Uterus (tissue), 4 donors: Measurements from ENCODE around the gene PLXNA4. TPM values are rescaled to one million over a fixed set of nuclear protein-coding genes. Genes with fewer than 3 reads are reported as not detected.

Experiments used
- DNase-seq, 2 donors: peaks; one replicate each; pipeline ENCODE4 v3.0.0-alpha.2; 2019 to 2020
- H3K27ac ChIP-seq, 2 donors: fragments of 200-600 bp; sonication (generic); 1 replicate in 1 of 2; 2 replicates in 1 of 2; pipeline ENCODE4 v1.5.1; 2016 to 2018
- H3K27me3 ChIP-seq, 2 donors: fragments of 200-600 bp; sonication (generic); one replicate each; pipeline ENCODE4 v1.5.1; 2018 to 2019; ENCODE audit warnings: control low read depth in 1 of 2
- H3K36me3 ChIP-seq, 2 donors: fragments of 200-600 bp; sonication (generic); one replicate each; pipeline ENCODE4 v1.5.1; 2019; ENCODE audit warnings: control low read depth in 1 of 2
- H3K4me1 ChIP-seq, 2 donors: fragments of 200-600 bp; sonication (generic); one replicate each; pipeline ENCODE4 v1.5.1; 2018 to 2019; ENCODE audit warnings: control low read depth in 1 of 2
- H3K4me3 ChIP-seq, 2 donors: fragments of 200-600 bp; sonication (generic); 1 replicate in 1 of 2; 2 replicates in 1 of 2; pipeline ENCODE4 v1.5.1; 2018 to 2019; ENCODE audit warnings: mild to moderate bottlenecking in 1 of 2
- H3K9me3 ChIP-seq, 2 donors: fragments of 200-600 bp; sonication (generic); one replicate each; pipeline ENCODE4 v1.5.1; 2019; ENCODE audit warnings: control low read depth in 1 of 2
- POLR2A ChIP-seq, 2 donors: fragments of 450-650 bp; IDR thresholded peaks; one replicate each; pipeline ENCODE4 v1.6.1; 2016; ENCODE audit warnings: antibody characterized with exemption in 2 of 2, mild to moderate bottlenecking in 1 of 2, moderate library complexity in 1 of 2
- intact Hi-C: fragments of 100-400 bp; cut with DNase I; formaldehyde crosslinking; loops from one replicate; pipeline ENCODE4 v1.15.1; 2023; ENCODE audit warnings: low total_unique reads
- total RNA-seq, 4 donors: library from RNA; depleted of rRNA in 3 of 4; stranded (reverse); fragments of >200 nt in 3 of 4; gene quantifications; one replicate each; pipeline versions ENCODE4 v1.1.0 to v1.2.4, GENCODE V29; 2014 to 2023
- TF ChIP-seq, protein P1 (sequence below), 4 experiments: fragments of 200-600 bp in 2 of 4; fragments of 450-650 bp in 2 of 4; sonication (generic) in 2 of 4; IDR thresholded peaks; one replicate each; pipeline ENCODE4 v1.5.1; 2016 to 2019; ENCODE audit warnings: antibody characterized with exemption in 4 of 4, mild to moderate bottlenecking in 2 of 4, moderate library complexity in 1 of 4
- donor health status: DM: yes; HTN: yes; CAD: no.

Gene PLXNA4
- total RNA-seq, 4 donors from 2014 or later = 4.1 to 16.5 (median 7.7) TPM

DNA sequence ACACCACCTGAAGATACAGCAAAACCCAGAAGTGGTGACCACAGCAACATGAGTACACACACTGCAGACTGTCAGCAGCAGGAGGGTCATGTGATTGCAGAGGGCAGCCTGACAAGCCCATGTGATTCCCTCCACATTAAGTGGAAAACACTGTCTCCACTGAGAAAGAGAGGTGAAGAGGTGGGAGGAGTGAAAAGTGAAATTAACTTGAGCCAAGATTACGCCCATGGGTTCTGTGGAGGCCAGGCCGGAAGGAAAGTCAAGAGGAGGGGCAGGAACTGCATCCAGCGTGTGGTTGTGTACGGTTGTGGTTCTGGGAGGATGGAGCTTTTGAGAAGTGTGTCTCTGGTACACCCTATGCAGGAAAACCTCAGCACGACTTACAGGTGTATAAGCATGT is 138.5 kb downstream of the PLXNA4 start:
- Histone ChIP-seq H3K27me3 (no peaks in the 10 kb centered on the region), H3K36me3 (no peaks in the 10 kb centered on the region), H3K4me3 (no peak overlapping the region), H3K4me1 (no peaks in the 10 kb centered on the region), H3K9me3 (no peaks in the 10 kb centered on the region), H3K27ac (no peak overlapping the region)
- intact Hi-C loops = no loop called here
- no peak for TF ChIP-seq POLR2A (IDR thresholded peaks at IDR 0.05)
- TF ChIP-seq, protein P1, sequence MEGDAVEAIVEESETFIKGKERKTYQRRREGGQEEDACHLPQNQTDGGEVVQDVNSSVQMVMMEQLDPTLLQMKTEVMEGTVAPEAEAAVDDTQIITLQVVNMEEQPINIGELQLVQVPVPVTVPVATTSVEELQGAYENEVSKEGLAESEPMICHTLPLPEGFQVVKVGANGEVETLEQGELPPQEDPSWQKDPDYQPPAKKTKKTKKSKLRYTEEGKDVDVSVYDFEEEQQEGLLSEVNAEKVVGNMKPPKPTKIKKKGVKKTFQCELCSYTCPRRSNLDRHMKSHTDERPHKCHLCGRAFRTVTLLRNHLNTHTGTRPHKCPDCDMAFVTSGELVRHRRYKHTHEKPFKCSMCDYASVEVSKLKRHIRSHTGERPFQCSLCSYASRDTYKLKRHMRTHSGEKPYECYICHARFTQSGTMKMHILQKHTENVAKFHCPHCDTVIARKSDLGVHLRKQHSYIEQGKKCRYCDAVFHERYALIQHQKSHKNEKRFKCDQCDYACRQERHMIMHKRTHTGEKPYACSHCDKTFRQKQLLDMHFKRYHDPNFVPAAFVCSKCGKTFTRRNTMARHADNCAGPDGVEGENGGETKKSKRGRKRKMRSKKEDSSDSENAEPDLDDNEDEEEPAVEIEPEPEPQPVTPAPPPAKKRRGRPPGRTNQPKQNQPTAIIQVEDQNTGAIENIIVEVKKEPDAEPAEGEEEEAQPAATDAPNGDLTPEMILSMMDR (IDR thresholded peaks at IDR 0.05) = no peak
- no peak for DNase-seq

DNA sequence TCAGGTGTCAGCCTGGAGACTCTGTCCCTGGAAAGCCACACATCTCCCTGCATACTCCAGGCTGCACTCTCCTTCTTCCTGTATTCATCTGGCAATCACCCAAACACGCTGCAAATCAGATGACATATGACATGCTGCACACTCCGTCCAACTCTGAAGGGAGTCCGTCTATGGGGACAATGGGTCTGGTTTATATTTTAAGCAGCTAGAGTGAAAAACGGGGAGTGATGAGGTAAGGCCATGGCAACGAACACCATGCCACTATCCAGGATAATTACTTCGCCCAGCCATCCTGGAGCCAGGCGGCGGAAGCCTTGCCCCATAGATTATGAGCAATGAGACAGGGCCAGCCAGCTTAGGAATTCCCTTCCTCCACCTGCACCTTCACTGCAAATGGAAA is 140.1 kb downstream of the PLXNA4 start:
- no peak for DNase-seq
- H3K36me3 ChIP-seq = no peaks in the 10 kb centered on the region
- H3K4me1 ChIP-seq = no peaks in the 10 kb centered on the region
- H3K27me3 ChIP-seq = no peaks in the 10 kb centered on the region
- TF ChIP-seq, protein P1 (IDR thresholded peaks at IDR 0.05) = no peak
- no peak for TF ChIP-seq POLR2A (IDR thresholded peaks at IDR 0.05)
- no peak overlapping the region for H3K4me3 ChIP-seq
- H3K9me3 ChIP-seq = no peaks in the 10 kb centered on the region
- intact Hi-C loops = no loop called here
- no peak overlapping the region for H3K27ac ChIP-seq

DNA sequence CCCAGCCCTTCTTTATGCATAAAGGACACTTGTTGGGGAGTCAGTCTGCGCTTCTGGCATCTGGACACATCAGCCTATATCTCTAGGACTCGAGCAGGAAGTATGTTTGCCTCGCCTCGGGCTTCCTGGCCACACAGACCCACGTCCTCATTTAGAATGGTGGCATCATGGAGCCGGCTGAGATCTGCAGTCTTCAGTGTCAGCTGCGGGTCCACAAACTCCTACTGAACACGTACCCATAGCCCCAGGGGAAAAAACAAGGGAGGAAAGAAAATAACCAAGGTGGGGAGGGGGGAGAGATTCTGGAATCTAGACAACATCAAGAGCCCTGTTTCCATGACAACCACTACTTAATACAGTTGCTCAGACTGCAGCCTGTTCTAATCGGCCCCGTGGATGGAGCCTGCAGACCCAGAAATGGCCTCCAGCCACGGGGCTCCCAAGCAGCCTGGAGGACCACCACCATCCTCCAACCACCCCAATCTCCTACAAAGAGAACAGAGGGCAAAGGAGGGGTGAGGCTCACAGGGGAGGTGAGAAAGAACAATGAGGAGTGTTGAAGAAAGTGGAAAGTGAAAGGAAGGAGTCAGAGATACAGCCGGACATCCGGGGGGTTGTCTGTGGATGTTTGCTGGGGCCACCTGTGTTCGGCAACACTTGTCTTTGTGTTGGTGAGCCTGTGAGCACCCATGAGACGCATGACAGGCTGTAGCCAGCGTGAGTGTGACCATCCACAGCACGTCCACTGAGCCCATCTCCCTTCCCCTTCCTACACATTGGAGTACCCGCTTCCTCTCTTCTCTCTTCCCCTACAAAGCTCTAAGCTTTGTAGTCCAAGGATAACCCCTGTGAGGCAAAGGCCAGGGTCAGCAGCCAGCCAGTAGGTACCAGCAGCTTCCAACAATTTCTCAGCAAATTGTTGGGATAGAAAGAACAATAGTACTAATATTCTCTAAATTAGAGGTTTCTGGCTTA is 141.0 kb downstream of the PLXNA4 start:
- no peaks in the 10 kb centered on the region for H3K9me3 ChIP-seq
- H3K27me3 ChIP-seq = no peaks in the 10 kb centered on the region
- TF ChIP-seq, protein P1 (IDR thresholded peaks at IDR 0.05) = no peak
- no peak for TF ChIP-seq POLR2A (IDR thresholded peaks at IDR 0.05)
- no peaks in the 10 kb centered on the region for H3K36me3 ChIP-seq
- DNase-seq = no peak
- no peaks in the 10 kb centered on the region for H3K4me1 ChIP-seq
- intact Hi-C loops = no loop called here
- no peak overlapping the region for H3K4me3 ChIP-seq
- H3K27ac ChIP-seq = no peak overlapping the region

DNA sequence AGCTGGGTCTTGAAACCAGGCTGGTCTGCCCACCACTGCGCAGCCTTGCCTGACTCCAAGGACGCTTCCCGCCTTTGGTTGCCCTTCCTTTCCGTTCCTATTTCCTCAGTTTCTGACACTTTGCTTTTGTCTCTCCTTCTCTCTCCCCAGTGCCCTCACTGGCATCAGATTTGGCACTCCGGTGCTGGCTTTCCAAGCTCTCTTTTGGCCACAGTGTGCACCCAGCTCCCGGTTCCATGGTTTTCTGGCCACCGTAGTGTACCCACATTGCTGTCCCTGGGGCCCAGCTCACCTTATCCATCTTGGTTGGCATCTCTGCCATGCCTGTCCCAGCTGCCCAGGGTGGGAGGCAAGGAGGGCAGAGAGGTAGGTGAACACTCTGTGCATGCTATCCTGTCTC is 142.2 kb downstream of the PLXNA4 start:
- Histone ChIP-seq H3K27ac (no peak overlapping the region), H3K4me1 (no peaks in the 10 kb centered on the region), H3K9me3 (no peaks in the 10 kb centered on the region), H3K27me3 (no peaks in the 10 kb centered on the region), H3K36me3 (no peaks in the 10 kb centered on the region), H3K4me3 (no peak overlapping the region)
- TF ChIP-seq, protein P1 (IDR thresholded peaks at IDR 0.05) = no peak
- intact Hi-C loops = no loop called here
- DNase-seq = no peak

DNA sequence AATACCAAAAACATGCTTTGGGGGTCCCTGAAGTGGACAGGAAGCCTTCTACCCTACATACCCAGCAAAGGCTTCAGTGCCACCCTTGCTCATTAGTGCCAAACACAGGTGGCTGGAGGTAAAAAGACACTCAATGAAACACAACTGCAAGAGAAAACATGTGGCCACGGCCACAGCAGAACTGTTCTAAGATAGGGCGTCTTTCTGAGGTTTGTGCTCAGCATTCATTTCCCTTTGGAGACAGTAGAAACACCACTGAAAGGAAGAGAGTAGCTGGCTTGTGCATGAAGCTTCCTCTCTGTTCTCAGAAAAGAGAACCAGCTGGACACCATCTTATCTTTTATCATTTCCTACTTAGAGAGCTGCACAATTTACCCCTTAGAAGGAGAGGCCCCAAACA is 143.0 kb downstream of the PLXNA4 start:
- H3K4me3 ChIP-seq = no peak overlapping the region
- no peaks in the 10 kb centered on the region for H3K9me3 ChIP-seq
- intact Hi-C loops = no loop called here
- no peak for DNase-seq
- no peaks in the 10 kb centered on the region for H3K4me1 ChIP-seq
- H3K27me3 ChIP-seq = no peaks in the 10 kb centered on the region
- no peak overlapping the region for H3K27ac ChIP-seq
- H3K36me3 ChIP-seq = no peaks in the 10 kb centered on the region
- TF ChIP-seq, protein P1 (IDR thresholded peaks at IDR 0.05) = no peak
- TF ChIP-seq POLR2A (IDR thresholded peaks at IDR 0.05) = no peak
